GM13976 (cell line): ENCODE results near the gene TAS1R3.

Experiments
- DNase-seq: peaks from one replicate; pipeline ENCODE4 v3.0.0; 2012; ENCODE audit warnings: low spot score
- CTCF ChIP-seq: IDR thresholded peaks from 2 replicates; pipeline ENCODE4 v1.5.1; 2012; ENCODE audit warnings: borderline replicate concordance, mild to moderate bottlenecking; ENCODE audit not compliant: insufficient read depth; ENCODE audit errors: extremely low read depth, missing control alignments, control extremely low read depth
- in situ Hi-C: fragments of 300-500 bp; cut with MboI; formaldehyde crosslinking; loops from one replicate; pipeline ENCODE4 v1.12.0; 2022; ENCODE audit warnings: low sequenced_read_pairs, mixed read lengths, inconsistent platforms; ENCODE audit not compliant: unreplicated experiment

Gene TAS1R3

GRCh38 chr1:1343811-1344421, 12.8 kb downstream of the TAS1R3 start:
- DNase-seq = no peak
- TF ChIP-seq CTCF = no peak
- in situ Hi-C loops = no loop called here

- DNase-seq = no peak
- TF ChIP-seq CTCF = no peak
- in situ Hi-C loops = no loop called here
Observed at GRCh38 chr1:1344655-1345361, 13.7 kb downstream of the TAS1R3 start.

- TF ChIP-seq CTCF = no peak
- no peak for DNase-seq
- in situ Hi-C loops = no loop called here
Observed at GRCh38 chr1:1345384-1345783, 14.3 kb downstream of the TAS1R3 start.

- no peak for DNase-seq
- in situ Hi-C loops = no loop called here
- TF ChIP-seq CTCF = no peak
Observed at GRCh38 chr1:1345860-1346500, 14.9 kb downstream of the TAS1R3 start.

GRCh38 chr1:1346501-1346890, 15.4 kb downstream of the TAS1R3 start:
- in situ Hi-C loops = no loop called here
- no peak for DNase-seq
- TF ChIP-seq CTCF = no peak

- no peak for TF ChIP-seq CTCF
- in situ Hi-C loops = no loop called here
- DNase-seq = no peak
Observed at GRCh38 chr1:1347026-1347595, 16.0 kb downstream of the TAS1R3 start.
